Liver (tissue), 9 donors: ENCODE results near the gene CABLES1. TPM values are rescaled to one million over a fixed set of nuclear protein-coding genes. Genes with fewer than 3 reads are reported as not detected.

Experiments used
- DNase-seq: peaks from one replicate; pipeline ENCODE4 v3.0.0-alpha.2; 2017; ENCODE audit warnings: low spot score
- H3K27ac ChIP-seq, 2 donors: one replicate each; pipeline ENCODE4 v1.7.0; 2013; ENCODE audit warnings: inconsistent platforms in 2 of 2, low read length in 2 of 2, control low read depth in 1 of 2, low read depth in 1 of 2, mild to moderate bottlenecking in 1 of 2
- H3K27me3 ChIP-seq, 4 donors: one replicate each; pipeline versions ENCODE4 v1.6.1 to v1.7.0; 2013; ENCODE audit warnings: low read length in 3 of 4, inconsistent platforms in 1 of 4, mild to moderate bottlenecking in 1 of 4, moderate library complexity in 1 of 4; ENCODE audit not compliant: control insufficient read depth in 4 of 4, insufficient read depth in 4 of 4
- H3K36me3 ChIP-seq, 4 donors: one replicate each; pipeline versions ENCODE4 v1.6.1 to v1.7.0; 2013; ENCODE audit warnings: low read length in 3 of 4, mild to moderate bottlenecking in 3 of 4, low read depth in 1 of 4, moderate library complexity in 1 of 4; ENCODE audit not compliant: control insufficient read depth in 4 of 4, insufficient read depth in 3 of 4
- H3K4me1 ChIP-seq, 4 donors: one replicate each; pipeline versions ENCODE4 v1.6.1 to v1.7.0; 2013; ENCODE audit warnings: low read length in 3 of 4, mild to moderate bottlenecking in 3 of 4, moderate library complexity in 1 of 4; ENCODE audit not compliant: control insufficient read depth in 4 of 4, insufficient read depth in 4 of 4
- H3K4me3 ChIP-seq, 3 donors: one replicate each; pipeline versions ENCODE4 v1.6.1 to v1.7.0; 2013; ENCODE audit warnings: low read length in 3 of 3, control low read depth in 1 of 3, low read depth in 1 of 3, mild to moderate bottlenecking in 1 of 3
- H3K9ac ChIP-seq, 2 donors: one replicate each; pipeline ENCODE4 v1.7.0; 2013; ENCODE audit warnings: low read length in 2 of 2, mild to moderate bottlenecking in 2 of 2, moderate library complexity in 2 of 2, control low read depth in 1 of 2, low read depth in 1 of 2
- H3K9me3 ChIP-seq, 4 donors: one replicate each; pipeline versions ENCODE4 v1.6.1 to v1.7.0; 2013; ENCODE audit warnings: low read length in 3 of 4; ENCODE audit not compliant: control insufficient read depth in 4 of 4
- ATF3 ChIP-seq: IDR thresholded peaks from 2 replicates; pipeline ENCODE4 v1.6.1; 2016; ENCODE audit warnings: antibody characterized with exemption
- CTCF ChIP-seq: fragments of 150-350 bp; IDR thresholded peaks from 2 replicates; pipeline ENCODE4 v1.5.1; 2017; ENCODE audit warnings: improper control_type of control experiment, low read depth, low read length; ENCODE audit not compliant: missing input control
- EGR1 ChIP-seq, 2 donors: IDR thresholded peaks; 2 replicates each; pipeline ENCODE4 v1.6.1; 2016 to 2018; ENCODE audit warnings: antibody characterized with exemption in 2 of 2, low read depth in 2 of 2
- FOXA1 ChIP-seq: IDR thresholded peaks from 2 replicates; pipeline ENCODE4 v1.6.1; 2016; ENCODE audit warnings: antibody characterized with exemption
- FOXA2 ChIP-seq: IDR thresholded peaks from 2 replicates; pipeline ENCODE4 v1.6.1; 2016; ENCODE audit warnings: antibody characterized with exemption
- GABPA ChIP-seq, 2 donors: IDR thresholded peaks in 1 of 2; conservative IDR thresholded peaks in 1 of 2; 2 replicates each; pipeline ENCODE4 v1.6.1; 2016; ENCODE audit warnings: antibody characterized with exemption in 2 of 2, mild to moderate bottlenecking in 1 of 2, moderate library complexity in 1 of 2
- HNF4A ChIP-seq, 2 donors: conservative IDR thresholded peaks; 2 replicates each; pipeline ENCODE4 v1.6.1; 2016; ENCODE audit warnings: antibody characterized with exemption in 2 of 2, mild to moderate bottlenecking in 2 of 2
- HNF4G ChIP-seq: IDR thresholded peaks from 2 replicates; pipeline ENCODE4 v1.6.1; 2016; ENCODE audit warnings: antibody characterized with exemption
- JUND ChIP-seq, 2 donors: IDR thresholded peaks; 2 replicates each; pipeline ENCODE4 v1.6.1; 2016; ENCODE audit warnings: antibody characterized with exemption in 2 of 2
- MAX ChIP-seq: IDR thresholded peaks from 2 replicates; pipeline ENCODE4 v1.6.1; 2016; ENCODE audit warnings: antibody characterized with exemption
- NR2F2 ChIP-seq: IDR thresholded peaks from 2 replicates; pipeline ENCODE4 v1.6.1; 2016; ENCODE audit warnings: antibody characterized with exemption
- RAD21 ChIP-seq, 2 donors: IDR thresholded peaks; 2 replicates each; pipeline ENCODE4 v1.6.1; 2016; ENCODE audit warnings: antibody characterized with exemption in 2 of 2, mild to moderate bottlenecking in 2 of 2
- REST ChIP-seq: IDR thresholded peaks from 2 replicates; pipeline ENCODE4 v1.6.1; 2016; ENCODE audit warnings: antibody characterized with exemption, mild to moderate bottlenecking
- RXRA ChIP-seq, 2 donors: IDR thresholded peaks; 2 replicates each; pipeline ENCODE4 v1.6.1; 2017 to 2018; ENCODE audit warnings: antibody characterized with exemption in 2 of 2, mild to moderate bottlenecking in 1 of 2
- SP1 ChIP-seq: IDR thresholded peaks from 2 replicates; pipeline ENCODE4 v1.6.1; 2018; ENCODE audit warnings: antibody characterized with exemption, mild to moderate bottlenecking
- TAF1 ChIP-seq: conservative IDR thresholded peaks from 2 replicates; pipeline ENCODE4 v1.6.1; 2016; ENCODE audit warnings: antibody characterized with exemption, mild to moderate bottlenecking
- YY1 ChIP-seq: IDR thresholded peaks from 2 replicates; pipeline ENCODE4 v1.6.1; 2016; ENCODE audit warnings: antibody characterized with exemption, mild to moderate bottlenecking
- ZBTB33 ChIP-seq: IDR thresholded peaks from 2 replicates; pipeline ENCODE4 v1.6.1; 2016; ENCODE audit warnings: antibody characterized with exemption
- WGBS: extraction: QIAGEN DNeasy Blood & Tissue Kit; methylation state at CpG from one replicate; pipeline ENCODE4 v1.1.7; 2013; 5-methylcytosine and 5-hydroxymethylcytosine counted together
- polyA plus RNA-seq, 2 donors: library from polyadenylated mRNA; stranded (reverse) in 1 of 2; unstranded in 1 of 2; fragments of 200-250 nt in 1 of 2; fragments of >200 nt in 1 of 2; fragmentation: Nextera tagmentation in 1 of 2; extraction: Ambion mirVana in 1 of 2; gene quantifications; one replicate each; pipeline versions ENCODE4 v1.2.1 to v1.2.3, GENCODE V29; 2013 to 2015
- total RNA-seq, 2 donors: library from RNA; depleted of rRNA; stranded (reverse); fragments of >200 nt; gene quantifications; one replicate each; pipeline ENCODE4 v1.2.3, GENCODE V29; 2014
- donor health status: healthy.
- donor health status: healthy.
- donor health status: healthy.
- donor health status: healthy.
- donor health status: healthy.

Gene CABLES1
- total and polyA plus RNA-seq, 4 donors, result 3.3 to 8.9 (median 4.5) TPM

- H3K27me3 ChIP-seq, result no peaks in the 10 kb centered on the region
- DNase-seq, result no peak
- peaks cover 5 to 40% (median 22%) of the 10 kb centered on the region in 4 donors for H3K4me1 ChIP-seq
- no peak for TF ChIP-seq FOXA2
- TF ChIP-seq NR2F2, result no peak
- TF ChIP-seq JUND (IDR thresholded peaks at IDR 0.05), result no peak
- TF ChIP-seq ATF3, result no peak
- TF ChIP-seq ZBTB33, result no peak
- TF ChIP-seq CTCF, result no peak
- TF ChIP-seq EGR1 (IDR thresholded peaks at IDR 0.05; ENCODE audit: low read depth in 2 of 2), result no peak
- peak; percentile 69 for TF ChIP-seq REST
- TF ChIP-seq RXRA (IDR thresholded peaks at IDR 0.05), result peak in 1 of 2 donors; percentile 20
- peak; percentile 31 to 37 for TF ChIP-seq RAD21 (IDR thresholded peaks at IDR 0.05)
- peak; percentile 14 to 19 for TF ChIP-seq HNF4A (conservative IDR thresholded peaks at IDR 0.05)
- no peak for TF ChIP-seq FOXA1
- no peak for TF ChIP-seq MAX
- peak; percentile 18 for TF ChIP-seq YY1
- TF ChIP-seq SP1, result no peak
- no peak for TF ChIP-seq HNF4G
- no peak for TF ChIP-seq GABPA (IDR thresholded peaks at IDR 0.05 in 1 of 2, conservative IDR thresholded peaks at IDR 0.05 in 1 of 2)
- TF ChIP-seq TAF1, result no peak
- H3K9ac ChIP-seq, result peak overlapping the region; percentile 62 to 67
- H3K9me3 ChIP-seq, result no peaks in the 10 kb centered on the region
- 30% methylated on average over 14 of the region's 14 CpGs for WGBS
- H3K4me3 ChIP-seq, result peak overlapping the region in 2 of 3 donors; percentile 39 to 40
- H3K27ac ChIP-seq, result peak overlapping the region; percentile 74 to 78
- H3K36me3 ChIP-seq, result peaks cover 0 to 6% (median 2%) of the 10 kb centered on the region in 4 donors
Measured at GRCh38 chr18:23194155-23194996, 59.1 kb downstream of the CABLES1 start.
